GM06990 (cell line): ENCODE measurements around the gene VPS35.

ENCODE experiments used
- DNase-seq: peaks from one replicate; pipeline ENCODE4 v3.0.0-alpha.2; 2011; ENCODE audit not compliant: insufficient read length; ENCODE audit errors: extremely low read depth
- H3K27me3 ChIP-seq: replicated peaks from 2 replicates; pipeline ENCODE4 v1.6.0; 2011; ENCODE audit warnings: low read length; ENCODE audit not compliant: control insufficient read depth, insufficient read depth
- H3K36me3 ChIP-seq: 2 replicates; pipeline ENCODE4 v1.5.1; 2011; ENCODE audit warnings: low read length; ENCODE audit not compliant: control insufficient read depth, insufficient read depth
- H3K4me3 ChIP-seq: replicated peaks from 2 replicates; pipeline ENCODE4 v1.5.1; 2011; ENCODE audit warnings: low read depth, mild to moderate bottlenecking, control low read depth, low read length
- TF ChIP-seq, protein P1 (sequence below): IDR thresholded peaks from 2 replicates; pipeline ENCODE4 v1.5.1; 2011; ENCODE audit warnings: low read length, control low read depth, mild to moderate bottlenecking, inconsistent platforms; ENCODE audit not compliant: insufficient read depth, poor library complexity, severe bottlenecking

VPS35 gene

DNA sequence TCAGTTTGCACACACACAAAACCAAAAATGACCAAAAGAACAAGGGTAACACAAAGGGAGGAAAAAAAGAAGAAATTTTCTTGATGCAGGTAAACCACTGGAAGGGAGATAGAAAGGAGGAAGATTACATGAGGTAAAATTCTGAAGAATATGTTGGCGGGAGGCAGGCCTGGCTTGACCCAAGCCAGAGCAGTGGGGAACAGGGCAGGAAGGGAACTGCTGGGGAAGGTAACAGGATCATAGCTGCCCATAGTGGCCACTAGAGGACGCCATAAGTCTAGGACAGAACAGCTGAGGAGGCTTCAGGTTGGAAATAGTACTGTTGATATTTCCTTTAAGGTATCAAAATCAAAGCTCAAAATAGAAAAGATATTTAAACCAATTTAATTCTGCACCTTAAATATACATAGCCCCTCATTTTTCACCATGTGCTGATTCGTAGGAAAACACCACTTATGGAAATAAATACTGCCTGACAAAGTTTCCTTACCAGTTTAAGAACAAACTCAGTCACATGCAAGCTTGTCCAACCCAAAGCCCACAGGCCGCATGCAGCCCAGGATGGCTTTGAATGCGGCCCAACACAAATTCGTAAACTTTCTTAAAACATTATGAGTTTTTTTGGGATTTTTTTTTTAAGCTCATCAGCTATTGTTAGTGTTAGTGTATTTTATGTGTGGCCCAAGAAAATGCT is 15.5 kb downstream of the VPS35 start:
- Histone ChIP-seq H3K27me3 (no peaks in the 10 kb centered on the region), H3K36me3 (peaks cover 3% of the 10 kb centered on the region), H3K4me3 (no peak overlapping the region)
- TF ChIP-seq, protein P1, sequence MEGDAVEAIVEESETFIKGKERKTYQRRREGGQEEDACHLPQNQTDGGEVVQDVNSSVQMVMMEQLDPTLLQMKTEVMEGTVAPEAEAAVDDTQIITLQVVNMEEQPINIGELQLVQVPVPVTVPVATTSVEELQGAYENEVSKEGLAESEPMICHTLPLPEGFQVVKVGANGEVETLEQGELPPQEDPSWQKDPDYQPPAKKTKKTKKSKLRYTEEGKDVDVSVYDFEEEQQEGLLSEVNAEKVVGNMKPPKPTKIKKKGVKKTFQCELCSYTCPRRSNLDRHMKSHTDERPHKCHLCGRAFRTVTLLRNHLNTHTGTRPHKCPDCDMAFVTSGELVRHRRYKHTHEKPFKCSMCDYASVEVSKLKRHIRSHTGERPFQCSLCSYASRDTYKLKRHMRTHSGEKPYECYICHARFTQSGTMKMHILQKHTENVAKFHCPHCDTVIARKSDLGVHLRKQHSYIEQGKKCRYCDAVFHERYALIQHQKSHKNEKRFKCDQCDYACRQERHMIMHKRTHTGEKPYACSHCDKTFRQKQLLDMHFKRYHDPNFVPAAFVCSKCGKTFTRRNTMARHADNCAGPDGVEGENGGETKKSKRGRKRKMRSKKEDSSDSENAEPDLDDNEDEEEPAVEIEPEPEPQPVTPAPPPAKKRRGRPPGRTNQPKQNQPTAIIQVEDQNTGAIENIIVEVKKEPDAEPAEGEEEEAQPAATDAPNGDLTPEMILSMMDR: peak; percentile 98
- no peak for DNase-seq

GRCh38 chr16:46662123-46662522 is 26.9 kb downstream of the VPS35 start:
- TF ChIP-seq, protein P1: no peak
- DNase-seq: no peak
- H3K27me3 ChIP-seq: no peaks in the 10 kb centered on the region
- H3K36me3 ChIP-seq: peaks cover 9% of the 10 kb centered on the region
- no peak overlapping the region for H3K4me3 ChIP-seq

DNA sequence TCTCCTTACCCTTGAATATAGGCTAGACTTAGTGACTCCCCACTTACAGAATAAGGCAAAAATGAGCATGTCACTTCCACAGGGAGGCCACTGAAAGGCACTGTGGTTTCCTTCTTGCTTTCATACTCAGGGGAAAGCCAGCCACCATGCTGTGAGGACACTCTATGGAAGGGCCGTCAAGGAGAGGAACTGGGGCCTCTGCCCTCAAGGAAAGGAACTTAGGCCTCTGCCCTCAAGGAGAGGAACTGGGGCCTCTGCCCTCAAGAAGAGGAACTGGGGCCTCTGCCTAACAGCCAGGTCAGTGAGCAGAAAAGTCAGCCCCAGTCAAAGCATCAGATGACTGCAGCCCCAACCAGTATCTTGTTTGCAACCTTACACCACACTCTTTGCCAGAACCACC is 30.1 kb downstream of the VPS35 start:
- no peak overlapping the region for H3K4me3 ChIP-seq
- DNase-seq: peak; percentile 51
- H3K36me3 ChIP-seq: peaks cover 9% of the 10 kb centered on the region
- TF ChIP-seq, protein P1: no peak
- no peaks in the 10 kb centered on the region for H3K27me3 ChIP-seq

GRCh38 chr16:46651305-46651704 is 37.7 kb downstream of the VPS35 start:
- no peak for DNase-seq
- TF ChIP-seq, protein P1: no peak
- Histone ChIP-seq H3K27me3 (no peaks in the 10 kb centered on the region), H3K4me3 (no peak overlapping the region), H3K36me3 (no peaks in the 10 kb centered on the region)

- TF ChIP-seq, protein P1: no peak
- Histone ChIP-seq H3K4me3 (no peak overlapping the region), H3K36me3 (no peaks in the 10 kb centered on the region), H3K27me3 (no peaks in the 10 kb centered on the region)
- DNase-seq: no peak
Measured at GRCh38 chr16:46650254-46650623, 38.7 kb downstream of the VPS35 start.
